ENCODE data around the gene TMEM187.
A peak's percentile ranks its signal among the peaks of the same experiment; 100 is the strongest.

TMEM187 gene, protein sequence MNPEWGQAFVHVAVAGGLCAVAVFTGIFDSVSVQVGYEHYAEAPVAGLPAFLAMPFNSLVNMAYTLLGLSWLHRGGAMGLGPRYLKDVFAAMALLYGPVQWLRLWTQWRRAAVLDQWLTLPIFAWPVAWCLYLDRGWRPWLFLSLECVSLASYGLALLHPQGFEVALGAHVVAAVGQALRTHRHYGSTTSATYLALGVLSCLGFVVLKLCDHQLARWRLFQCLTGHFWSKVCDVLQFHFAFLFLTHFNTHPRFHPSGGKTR

DNA sequence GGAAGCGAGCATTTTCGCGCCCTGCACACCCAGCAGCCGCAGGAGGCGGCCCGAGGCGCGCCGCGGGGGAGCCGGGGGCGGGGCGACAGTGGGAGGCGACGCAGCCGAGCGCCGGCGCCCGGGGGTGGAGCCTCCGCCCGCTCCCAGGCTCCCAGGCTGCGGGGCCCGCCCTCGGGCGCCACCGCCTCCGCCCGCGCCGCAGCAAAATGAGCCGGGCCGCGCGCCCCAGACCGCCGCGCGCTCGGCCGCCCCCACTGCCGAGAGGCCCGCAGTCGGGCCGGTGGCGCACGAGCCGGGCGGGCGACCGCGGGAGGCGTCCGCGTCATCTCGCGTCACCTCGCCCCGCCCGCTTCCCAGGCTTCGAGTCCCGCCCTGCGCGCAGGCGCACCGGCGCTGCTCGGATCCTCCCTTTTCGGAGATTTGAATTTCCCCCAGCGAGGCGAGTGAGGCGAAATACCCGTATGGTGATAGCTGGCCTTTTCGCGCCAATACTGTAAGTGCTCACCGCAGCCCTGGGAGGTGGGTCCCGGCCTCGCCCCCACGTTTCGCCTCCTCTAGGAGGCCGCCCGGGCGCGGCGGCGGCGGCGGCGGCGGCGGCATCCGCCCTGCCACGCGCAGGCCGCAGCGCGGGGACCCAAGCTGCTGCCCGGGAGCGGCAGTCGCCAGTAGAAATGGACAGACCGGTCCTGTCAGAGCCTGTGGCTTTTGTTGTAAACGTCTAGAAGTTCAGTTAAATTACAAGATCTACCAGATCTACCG lies at the start of gene TMEM187:
Gene TMEM187, plus strand, starts transcription at position 387 of the 759 bp plus-strand sequence. CDS start 9,309 bp downstream, outside the sequence.
- H3K79me2 ChIP-seq, result peaks cover 9% of the 10 kb centered on the region
- H2AFZ ChIP-seq, result peak within 1 kb of the TSS; percentile 93
- H3K4me3 ChIP-seq (ENCODE audit: low read depth, low read length), result peak within 1 kb of the TSS; percentile 93
- H3K4me1 ChIP-seq, result peaks cover 13% of the 10 kb centered on the region
- H3K27me3 ChIP-seq (ENCODE audit: control insufficient read depth, insufficient read depth, low read length), result no peaks in the 10 kb centered on the region
- no peaks in the 10 kb centered on the region for H3K36me3 ChIP-seq (ENCODE audit: control insufficient read depth, insufficient read depth, low read length)
- H3K27ac ChIP-seq, result peak within 1 kb of the TSS; percentile 100
- H3K9me3 ChIP-seq (ENCODE audit: control insufficient read depth, low read length), result no peaks in the 10 kb centered on the region
- H3K9ac ChIP-seq, result peak within 1 kb of the TSS; percentile 97
- H3K4me2 ChIP-seq (ENCODE audit: low read length), result peak within 1 kb of the TSS; percentile 82
- TF ChIP-seq CTCF (IDR thresholded peaks at IDR 0.05), result no peak

DNA sequence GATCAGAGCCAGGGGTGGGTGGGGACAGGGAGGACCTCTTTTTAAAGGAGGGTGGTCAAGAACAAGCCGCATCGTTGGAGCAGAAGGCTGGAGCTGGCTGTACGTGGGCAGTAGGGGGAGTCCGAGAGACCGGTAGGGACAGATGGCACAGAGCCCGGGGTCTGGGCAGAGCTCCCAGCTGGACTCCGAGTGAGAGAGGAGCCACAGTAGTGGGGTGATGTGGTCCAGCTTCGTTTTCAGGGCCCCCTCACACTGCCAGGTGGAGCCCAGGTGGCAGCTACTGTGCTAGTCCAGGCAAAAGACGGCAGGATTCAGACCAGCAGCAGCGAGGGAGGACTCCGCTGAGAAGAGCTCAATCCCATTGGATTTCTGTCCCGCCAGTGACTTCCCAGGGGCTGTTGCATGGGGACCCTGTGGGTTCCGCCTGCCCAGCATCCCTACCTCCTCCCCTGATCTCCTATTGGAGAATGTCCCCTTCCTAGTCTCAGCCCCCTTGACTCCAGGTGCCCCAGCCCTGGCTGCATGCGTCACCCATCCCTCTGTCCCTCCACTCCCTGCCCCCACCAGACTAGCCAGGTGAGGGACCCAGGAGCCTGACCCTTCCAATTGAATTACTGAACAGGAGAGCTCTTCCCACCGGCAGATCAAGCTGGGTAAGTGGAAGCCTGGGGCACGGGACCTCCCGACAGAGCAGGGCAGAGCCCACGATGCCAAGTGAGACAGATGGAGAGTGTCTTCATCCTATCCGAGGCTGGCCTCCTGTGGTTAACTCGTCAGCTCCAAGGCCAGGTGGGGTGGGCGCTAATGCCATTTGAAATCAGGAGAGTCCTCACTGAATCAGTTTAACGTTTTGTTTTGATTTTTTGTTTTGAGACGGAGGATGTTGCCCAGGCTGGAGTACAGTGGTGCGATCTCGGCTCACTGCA lies 49.4 kb upstream of the TMEM187 start:
- Histone ChIP-seq H3K27me3 (ENCODE audit: control insufficient read depth, insufficient read depth, low read length) (no peaks in the 10 kb centered on the region), H3K4me2 (ENCODE audit: low read length) (no peak overlapping the region), H3K4me3 (ENCODE audit: low read depth, low read length) (no peak overlapping the region), H3K9ac (no peak overlapping the region), H3K27ac (no peak overlapping the region), H3K4me1 (peaks cover 14% of the 10 kb centered on the region), H3K36me3 (ENCODE audit: control insufficient read depth, insufficient read depth, low read length) (no peaks in the 10 kb centered on the region), H3K79me2 (no peaks in the 10 kb centered on the region), H3K9me3 (ENCODE audit: control insufficient read depth, low read length) (no peaks in the 10 kb centered on the region), H2AFZ (no peak overlapping the region)
- peak; percentile 51 for TF ChIP-seq CTCF (IDR thresholded peaks at IDR 0.05)

GRCh38 chrX:153924149-153924861 lies 48.2 kb upstream of the TMEM187 start:
- TF ChIP-seq CTCF (IDR thresholded peaks at IDR 0.05), result peak; percentile 33
- Histone ChIP-seq H3K9me3 (ENCODE audit: control insufficient read depth, low read length) (no peaks in the 10 kb centered on the region), H3K27me3 (ENCODE audit: control insufficient read depth, insufficient read depth, low read length) (no peaks in the 10 kb centered on the region), H3K79me2 (no peaks in the 10 kb centered on the region), H3K27ac (peak overlapping the region; percentile 36), H3K9ac (no peak overlapping the region), H3K4me3 (ENCODE audit: low read depth, low read length) (no peak overlapping the region), H2AFZ (peak overlapping the region; percentile 38), H3K4me1 (peaks cover 14% of the 10 kb centered on the region), H3K36me3 (ENCODE audit: control insufficient read depth, insufficient read depth, low read length) (no peaks in the 10 kb centered on the region), H3K4me2 (ENCODE audit: low read length) (no peak overlapping the region)

DNA sequence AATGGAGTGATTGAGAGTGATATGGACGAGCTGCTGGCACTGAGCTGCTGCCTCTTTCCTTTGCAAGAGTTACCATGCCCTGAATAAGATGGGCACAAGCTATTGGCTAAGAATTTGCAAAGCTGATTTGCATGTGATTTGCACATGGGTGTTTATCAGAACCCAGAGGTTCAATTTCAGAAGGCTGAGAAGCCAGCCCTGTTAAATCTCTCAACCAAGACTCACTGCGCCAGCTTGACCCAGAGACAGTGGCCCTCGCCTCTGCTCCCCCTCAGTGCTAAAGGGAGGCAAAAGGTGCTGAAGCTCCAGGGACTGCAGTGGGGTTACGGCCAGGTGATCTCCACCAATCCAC lies 47.2 kb upstream of the TMEM187 start:
- Histone ChIP-seq H3K27me3 (ENCODE audit: control insufficient read depth, insufficient read depth, low read length) (no peaks in the 10 kb centered on the region), H3K27ac (no peak overlapping the region)

More for the DNA sequence above, 47.2 kb upstream of the TMEM187 start:
- no peaks in the 10 kb centered on the region for H3K79me2 ChIP-seq
- H3K9me3 ChIP-seq (ENCODE audit: control insufficient read depth, low read length), result no peaks in the 10 kb centered on the region
- no peak for TF ChIP-seq CTCF (IDR thresholded peaks at IDR 0.05)
- no peak overlapping the region for H3K9ac ChIP-seq
- no peaks in the 10 kb centered on the region for H3K36me3 ChIP-seq (ENCODE audit: control insufficient read depth, insufficient read depth, low read length)
- no peak overlapping the region for H3K4me2 ChIP-seq (ENCODE audit: low read length)
- H2AFZ ChIP-seq, result no peak overlapping the region
- peaks cover 14% of the 10 kb centered on the region for H3K4me1 ChIP-seq
- no peak overlapping the region for H3K4me3 ChIP-seq (ENCODE audit: low read depth, low read length)
